Thoracic aorta (tissue), 2 donors: Measurements from ENCODE around the gene CUX1. TPM values are rescaled to one million over a fixed set of nuclear protein-coding genes. Genes with fewer than 3 reads are reported as not detected.
A peak's percentile ranks its signal among the peaks of the same experiment; 100 is the strongest.

Experiments used
- ATAC-seq: fragments of 150-250 bp; one replicate; pipeline ENCODE4 v1.8.0; 2017; ENCODE audit warnings: low read depth; ENCODE audit not compliant: insufficient number of reproducible peaks, low FRiP score
- DNase-seq: peaks from one replicate; pipeline ENCODE4 v3.0.0-alpha.2; 2020; ENCODE audit warnings: low spot score
- H3K27ac ChIP-seq, 2 donors: fragments of 200-600 bp; sonication (generic); 1 replicate in 1 of 2; 2 replicates in 1 of 2; pipeline ENCODE4 v1.5.1; 2016; ENCODE audit warnings: mild to moderate bottlenecking in 2 of 2, moderate library complexity in 2 of 2
- H3K27me3 ChIP-seq: fragments of 200-600 bp; sonication (generic); replicated peaks from 2 replicates; pipeline ENCODE4 v1.6.0; 2016; ENCODE audit warnings: mild to moderate bottlenecking; ENCODE audit not compliant: insufficient read depth
- H3K36me3 ChIP-seq: fragments of 200-600 bp; sonication (generic); one replicate; pipeline ENCODE4 v1.5.1; 2016
- H3K4me1 ChIP-seq, 2 donors: fragments of 200-600 bp; sonication (generic); 1 replicate in 1 of 2; 2 replicates in 1 of 2; pipeline versions ENCODE4 v1.5.1 to v1.6.0; 2016; ENCODE audit warnings: low read depth in 2 of 2, mild to moderate bottlenecking in 1 of 2; ENCODE audit not compliant: control insufficient read depth in 1 of 2
- H3K4me3 ChIP-seq: fragments of 200-600 bp; sonication (generic); 2 replicates; pipeline ENCODE4 v1.5.1; 2016; ENCODE audit warnings: mild to moderate bottlenecking
- H3K9me3 ChIP-seq: fragments of 200-600 bp; sonication (generic); 2 replicates; pipeline ENCODE4 v1.5.1; 2016
- total RNA-seq, 2 donors: library from RNA; depleted of rRNA; stranded (reverse); fragments of >200 nt; gene quantifications; one replicate each; pipeline versions ENCODE4 v1.1.0 to v1.2.3, GENCODE V29; 2016
- TF ChIP-seq, protein P1 (sequence below): fragments of 200-600 bp; sonication (generic); IDR thresholded peaks from one replicate; pipeline ENCODE4 v1.5.1; 2019; ENCODE audit warnings: antibody characterized with exemption

The CUX1 gene
- total RNA-seq, 2 donors from 2014 or later, result 85.0 to 179 TPM

DNA sequence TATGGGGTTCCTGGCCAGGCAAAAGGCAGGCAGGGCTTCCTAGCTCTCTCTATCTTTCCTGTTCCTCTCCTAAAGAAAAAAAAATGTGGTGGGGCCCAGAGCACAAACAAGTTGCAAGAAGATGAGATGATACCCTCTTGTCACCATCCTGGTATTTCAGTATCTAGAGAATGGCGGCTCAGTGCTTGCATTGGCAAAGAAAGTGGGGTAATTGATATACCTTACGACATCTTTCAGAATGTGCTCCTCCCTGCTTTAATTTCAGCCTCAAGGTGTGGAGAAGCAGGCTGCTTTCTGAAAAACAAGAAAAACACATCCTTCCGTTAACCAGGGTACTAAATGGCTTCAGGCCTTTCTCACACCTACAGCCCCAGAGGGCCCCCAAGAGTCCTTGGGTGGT lies 34.5 kb upstream of the CUX1 start:
- Histone ChIP-seq H3K9me3 (no peaks in the 10 kb centered on the region), H3K4me3 (no peak overlapping the region), H3K4me1 (no peaks in the 10 kb centered on the region), H3K27me3 (no peaks in the 10 kb centered on the region), H3K27ac (no peak overlapping the region), H3K36me3 (no peaks in the 10 kb centered on the region)
- DNase-seq (no peak), ATAC-seq (no peak)
- TF ChIP-seq, protein P1, sequence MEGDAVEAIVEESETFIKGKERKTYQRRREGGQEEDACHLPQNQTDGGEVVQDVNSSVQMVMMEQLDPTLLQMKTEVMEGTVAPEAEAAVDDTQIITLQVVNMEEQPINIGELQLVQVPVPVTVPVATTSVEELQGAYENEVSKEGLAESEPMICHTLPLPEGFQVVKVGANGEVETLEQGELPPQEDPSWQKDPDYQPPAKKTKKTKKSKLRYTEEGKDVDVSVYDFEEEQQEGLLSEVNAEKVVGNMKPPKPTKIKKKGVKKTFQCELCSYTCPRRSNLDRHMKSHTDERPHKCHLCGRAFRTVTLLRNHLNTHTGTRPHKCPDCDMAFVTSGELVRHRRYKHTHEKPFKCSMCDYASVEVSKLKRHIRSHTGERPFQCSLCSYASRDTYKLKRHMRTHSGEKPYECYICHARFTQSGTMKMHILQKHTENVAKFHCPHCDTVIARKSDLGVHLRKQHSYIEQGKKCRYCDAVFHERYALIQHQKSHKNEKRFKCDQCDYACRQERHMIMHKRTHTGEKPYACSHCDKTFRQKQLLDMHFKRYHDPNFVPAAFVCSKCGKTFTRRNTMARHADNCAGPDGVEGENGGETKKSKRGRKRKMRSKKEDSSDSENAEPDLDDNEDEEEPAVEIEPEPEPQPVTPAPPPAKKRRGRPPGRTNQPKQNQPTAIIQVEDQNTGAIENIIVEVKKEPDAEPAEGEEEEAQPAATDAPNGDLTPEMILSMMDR, result no peak

DNA sequence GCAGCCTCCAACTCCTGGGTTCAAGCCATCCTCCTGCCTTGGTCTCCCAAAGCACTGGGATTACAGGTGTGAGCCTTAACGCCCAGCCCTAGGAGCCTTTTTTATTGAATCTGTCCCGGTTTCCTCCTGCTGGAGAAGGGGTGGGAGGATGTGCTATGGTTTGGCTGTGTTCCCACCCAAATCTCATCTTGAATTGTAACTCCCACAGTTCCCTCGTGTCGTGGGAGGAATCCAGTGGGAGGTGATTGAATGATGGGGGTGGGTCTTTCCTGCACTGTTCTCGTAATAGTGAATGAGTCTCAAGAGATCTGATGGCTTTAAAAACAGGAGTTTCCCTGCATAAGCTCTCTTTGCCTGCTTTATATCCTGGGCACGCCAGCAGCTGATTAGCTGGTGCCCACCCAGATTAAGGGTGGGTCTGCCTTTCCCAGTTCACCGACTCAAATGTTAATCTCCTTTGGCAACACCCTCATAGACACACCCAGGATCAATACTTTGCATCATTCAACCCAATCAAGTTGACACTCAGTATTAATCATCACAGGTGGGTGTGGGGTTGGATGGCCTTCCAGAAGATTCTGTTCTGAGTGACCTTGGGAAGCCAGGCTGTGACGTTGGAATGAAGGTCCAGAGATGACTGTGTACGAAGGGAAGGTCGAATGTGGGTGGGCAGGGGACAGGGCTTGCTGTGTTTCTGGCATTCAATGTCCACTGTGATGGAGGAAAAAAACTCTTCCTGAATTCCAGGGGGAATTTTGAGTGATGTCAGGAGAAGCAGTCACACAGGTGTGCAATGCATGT lies 33.8 kb upstream of the CUX1 start:
- Histone ChIP-seq H3K9me3 (no peaks in the 10 kb centered on the region), H3K4me3 (no peak overlapping the region), H3K36me3 (no peaks in the 10 kb centered on the region), H3K27me3 (no peaks in the 10 kb centered on the region), H3K4me1 (no peaks in the 10 kb centered on the region), H3K27ac (no peak overlapping the region)
- DNase-seq (no peak), ATAC-seq (no peak)
- TF ChIP-seq, protein P1, result no peak

DNA sequence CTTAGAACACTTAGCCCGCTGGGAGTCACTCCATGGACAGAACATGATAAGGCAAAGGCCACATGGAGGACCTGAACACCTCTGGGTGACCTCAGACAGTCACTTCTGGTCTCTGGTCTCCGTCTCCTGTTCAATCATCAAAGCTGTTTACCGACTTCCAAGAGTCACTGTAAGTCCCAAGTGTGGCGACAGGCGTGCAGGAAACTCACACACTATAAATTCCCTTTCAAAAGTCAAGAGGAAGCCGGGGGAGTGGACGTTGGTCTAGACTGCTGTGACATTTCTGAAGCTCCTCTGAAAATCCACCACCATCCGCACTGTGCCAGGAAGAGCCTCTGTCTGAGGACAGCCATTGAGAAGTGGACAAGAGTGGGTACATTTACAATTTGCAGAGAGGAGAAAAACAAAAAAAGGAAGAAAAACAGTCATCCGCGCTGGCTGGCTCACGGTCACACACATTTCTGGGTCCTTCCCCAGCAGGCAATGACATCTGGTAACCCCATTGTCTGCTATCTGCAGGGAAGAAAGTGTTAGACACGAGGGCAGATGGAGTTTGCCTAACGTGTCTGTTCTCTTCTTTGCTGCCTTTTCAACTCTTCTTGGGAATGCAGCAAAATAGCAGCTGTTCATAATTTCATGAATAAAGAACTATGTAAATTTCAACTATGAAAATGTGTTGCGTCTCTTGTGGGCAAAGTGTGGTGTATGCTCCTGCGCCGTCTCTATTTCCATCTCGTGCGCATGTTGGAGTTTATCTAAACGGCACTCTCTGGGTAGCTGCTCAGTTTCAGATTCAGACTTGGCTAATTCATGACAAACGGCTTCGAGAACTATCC lies 32.9 kb upstream of the CUX1 start:
- no peak overlapping the region for H3K27ac ChIP-seq
- TF ChIP-seq, protein P1, result no peak

DNA sequence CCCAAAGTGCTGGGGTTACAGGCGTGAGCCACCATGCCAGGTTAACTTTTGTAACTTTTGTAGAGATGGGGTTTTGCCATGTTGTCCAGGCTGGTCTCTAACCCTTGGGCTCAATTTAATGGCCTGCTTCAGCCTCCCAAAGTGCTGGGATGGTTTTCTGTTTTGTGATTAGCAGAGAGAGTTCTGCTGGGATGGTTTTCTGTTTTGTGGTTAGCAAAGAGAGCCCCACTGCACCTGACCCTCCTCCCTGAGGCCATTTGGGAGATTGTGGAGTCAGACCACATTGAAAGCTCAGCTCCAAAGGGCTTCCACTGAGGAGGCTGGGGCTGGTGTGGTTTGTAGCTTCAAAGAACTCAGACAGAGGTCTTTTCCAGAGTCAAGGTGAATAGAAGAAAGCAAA lies 29.6 kb upstream of the CUX1 start:
- TF ChIP-seq, protein P1, result no peak
- H3K27me3 ChIP-seq, result no peaks in the 10 kb centered on the region
- H3K4me1 ChIP-seq, result no peaks in the 10 kb centered on the region
- no peak overlapping the region for H3K4me3 ChIP-seq
- ATAC-seq (no peak), DNase-seq (no peak)
- no peaks in the 10 kb centered on the region for H3K36me3 ChIP-seq
- H3K27ac ChIP-seq, result no peak overlapping the region
- H3K9me3 ChIP-seq, result no peaks in the 10 kb centered on the region

More for the DNA sequence above, 32.9 kb upstream of the CUX1 start:
- H3K9me3 ChIP-seq, result no peaks in the 10 kb centered on the region
- H3K4me1 ChIP-seq, result no peaks in the 10 kb centered on the region
- H3K4me3 ChIP-seq, result peak overlapping the region; percentile 36
- H3K27me3 ChIP-seq, result no peaks in the 10 kb centered on the region
- no peak for ATAC-seq
- no peak for DNase-seq
- no peaks in the 10 kb centered on the region for H3K36me3 ChIP-seq

DNA sequence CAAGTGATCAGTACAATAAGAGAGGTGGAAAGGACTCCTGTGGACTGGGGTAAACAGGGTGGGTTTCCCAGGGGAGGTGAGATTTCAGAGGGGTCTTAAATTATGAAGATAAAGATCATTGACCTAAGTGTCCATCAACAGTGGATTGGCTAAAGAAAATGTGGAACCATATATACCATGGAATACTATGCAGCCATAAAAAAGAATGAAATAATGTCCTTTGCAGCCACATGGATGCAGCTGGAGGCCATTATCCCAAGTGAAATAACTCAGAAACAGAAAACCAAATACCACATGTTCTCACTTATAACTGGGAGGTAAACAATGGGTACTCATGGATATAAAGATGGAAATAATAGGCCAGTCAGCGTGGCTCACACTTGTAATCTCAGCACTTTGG lies 28.9 kb upstream of the CUX1 start:
- no peak for DNase-seq
- Histone ChIP-seq H3K4me1 (no peaks in the 10 kb centered on the region), H3K9me3 (no peaks in the 10 kb centered on the region), H3K36me3 (no peaks in the 10 kb centered on the region), H3K27ac (no peak overlapping the region), H3K4me3 (no peak overlapping the region), H3K27me3 (no peaks in the 10 kb centered on the region)
- no peak for ATAC-seq
- TF ChIP-seq, protein P1, result no peak
